ENCODE data around the gene TIRAP. TPM values are rescaled to one million over a fixed set of nuclear protein-coding genes. Genes with fewer than 3 reads are reported as not detected.

TIRAP gene
- total and polyA plus RNA-seq, 2 of the 8 experiments (the other 6 are each of a cell fraction or from before 2014, with no cell fraction given) = 5.3 TPM

GRCh38 chr11:126332221-126332711, 49.4 kb downstream of the TIRAP start:
- Histone ChIP-seq H2BK5ac (ENCODE audit: low read depth, low read length) (no peak overlapping the region), H2BK15ac (ENCODE audit: low read length) (no peak overlapping the region), H3K4me1 (replicated peaks in 1 of 4; ENCODE audit: control insufficient read depth in 3 of 4, insufficient read depth in 4 of 4, low read length in 3 of 4) (peaks cover 0 to 8% (median 4%) of the 10 kb centered on the region in 4 experiments; a peak in 3 of 7 replicates), H3K9ac (replicated peaks in 1 of 4; ENCODE audit: extremely low read depth in 1 of 4, low read depth in 3 of 4, low read length in 3 of 4) (no peak overlapping the region), H2BK12ac (ENCODE audit: low read depth, low read length) (no peak overlapping the region), H3K79me1 (ENCODE audit: low read depth, low read length) (peaks cover 2% of the 10 kb centered on the region; the same call in 1 of the 2 replicates), H4K5ac (ENCODE audit: insufficient read length, low read depth, low read length) (no peak overlapping the region), H4K8ac (ENCODE audit: extremely low read depth, insufficient read depth, low read length) (no peak overlapping the region), H3K27ac (ENCODE audit: low read depth, low read length) (no peak overlapping the region), H4K91ac (replicated peaks; ENCODE audit: insufficient read length, low read length) (no peak overlapping the region), H2AK5ac (ENCODE audit: low read depth, low read length) (no peak overlapping the region), H3K27me3 (replicated peaks in 1 of 4; ENCODE audit: control insufficient read depth in 3 of 4, extremely low read depth in 1 of 4, insufficient read depth in 3 of 4, low read length in 3 of 4) (no peaks in the 10 kb centered on the region), H3K36me3 (ENCODE audit: control insufficient read depth in 2 of 4, insufficient read depth in 4 of 4, low read length in 3 of 4) (peaks cover 0 to 4% (median under 1%) of the 10 kb centered on the region in 4 experiments; a peak in 4 of 8 replicates), H3K23me2 (ENCODE audit: low read depth, low read length) (no peaks in the 10 kb centered on the region), H3K23ac (ENCODE audit: insufficient read length) (no peak overlapping the region), H3K14ac (ENCODE audit: insufficient read length) (no peak overlapping the region), H3K4me3 (ENCODE audit: extremely low read depth in 1 of 4, insufficient read depth in 2 of 4, low read depth in 3 of 4, low read length in 4 of 4) (no peak overlapping the region), H3K56ac (replicated peaks; ENCODE audit: insufficient read length, low read depth, low read length) (no peak overlapping the region), H2BK120ac (replicated peaks; ENCODE audit: low read depth, low read length) (no peak overlapping the region), H3K9me3 (ENCODE audit: insufficient read depth in 2 of 2, low read depth in 1 of 2, low read length in 1 of 2) (no peaks in the 10 kb centered on the region), H3K18ac (ENCODE audit: extremely low read depth, low read length) (no peak overlapping the region), H3K4me2 (ENCODE audit: insufficient read depth in 1 of 2, low read depth in 2 of 2, low read length in 2 of 2) (no peak overlapping the region), H2AFZ (ENCODE audit: low read length) (no peak overlapping the region), H2BK20ac (ENCODE audit: low read length) (no peak overlapping the region), H3K4ac (replicated peaks; ENCODE audit: insufficient read length, low read depth, low read length) (no peak overlapping the region), H3K79me2 (ENCODE audit: control insufficient read depth in 1 of 2, insufficient read depth in 2 of 2, low read length in 2 of 2) (no peaks in the 10 kb centered on the region), H4K20me1 (replicated peaks in 1 of 2; ENCODE audit: control insufficient read depth in 1 of 2, insufficient read depth in 2 of 2, low read length in 2 of 2) (peaks cover 0 to 4% of the 10 kb centered on the region in 2 experiments)
- ChIA-PET POLR2A (ENCODE audit: partially characterized antibody) (interaction anchor here (1.4 kb wide), 1 partner anchor 10 kb away, joined by 5 read pairs; no protein-coding TSS in a partner anchor), CTCF (ENCODE audit: partially characterized antibody) (no interaction called here)
- TF ChIP-seq EP300 (IDR thresholded peaks at IDR 0.05; ENCODE audit: borderline replicate concordance in 1 of 2, low read depth in 2 of 2, low read length in 2 of 2) (no peak), EZH2 (IDR thresholded peaks at IDR 0.05; ENCODE audit: low read depth, low read length, severe bottlenecking) (no peak), ASH2L (IDR thresholded peaks at IDR 0.05; ENCODE audit: low read length) (no peak), SP4 (IDR thresholded peaks at IDR 0.05; ENCODE audit: low read length) (no peak), PHF8 (conservative IDR thresholded peaks at IDR 0.05; ENCODE audit: low read depth, low read length) (no peak), CTBP2 (IDR thresholded peaks at IDR 0.05; ENCODE audit: borderline replicate concordance, insufficient read depth, insufficient read length, low read length) (no peak), NRF1 (IDR thresholded peaks at IDR 0.05; ENCODE audit: low read depth, low read length) (no peak), CBX5 (IDR thresholded peaks at IDR 0.05; ENCODE audit: low read depth, low read length) (no peak), TEAD4 (IDR thresholded peaks at IDR 0.05; ENCODE audit: low read depth, low read length) (no peak), CBX8 (IDR thresholded peaks at IDR 0.05; ENCODE audit: borderline replicate concordance, low read depth, low read length) (no peak), ZNF274 (IDR thresholded peaks at IDR 0.05; ENCODE audit: borderline replicate concordance, extremely low read depth, low read length) (no peak), JUN (IDR thresholded peaks at IDR 0.05; ENCODE audit: low read depth, low read length) (no peak)
- no peak for FAIRE-seq
- WGBS, 2 experiments (ENCODE audit: extremely low coverage in 1 of 2, insufficient coverage in 1 of 2, insufficient read length in 1 of 2, insufficient replicate concordance in 2 of 2, low coverage in 1 of 2, low lambda C conversion rate in 2 of 2, missing lambda C conversion rate in 1 of 2) = 86% methylated on average over 4 of the region's 5 CpGs; no CpG with 5 or more reads in 1 of the 2 experiments
- no peak for DNase-seq (ENCODE audit: low read depth in 1 of 2, low spot score in 2 of 2)

Measured in H1 (cell line).